Loucy (cell line): ENCODE measurements around the gene PSMC3.

Experiments
- CTCF ChIP-seq: fragments of 200-600 bp; sonication (generic); conservative IDR thresholded peaks from 2 replicates; pipeline ENCODE4 v1.5.1; 2014; ENCODE audit warnings: mild to moderate bottlenecking, antibody characterized with exemption, low read length
- EZH2phosphoT487 ChIP-seq: fragments of 200-600 bp; IDR thresholded peaks from 2 replicates; pipeline ENCODE4 v1.6.1; 2018; ENCODE audit warnings: antibody characterized with exemption, mild to moderate bottlenecking, moderate library complexity, borderline replicate concordance

- no peak for TF ChIP-seq CTCF
- TF ChIP-seq EZH2phosphoT487 = no peak
Observed at GRCh38 chr11:47449541-47449940, 23.3 kb upstream of the PSMC3 start.
